Panc1 (cell line): ENCODE measurements around the gene DPM2. TPM values are rescaled to one million over a fixed set of nuclear protein-coding genes. Genes with fewer than 3 reads are reported as not detected.

Experiments
- ATAC-seq: fragments of 200-7000 bp; cut with Tn5 transposase; 2 replicates; pipeline ENCODE4 v1.9.1; 2020; ENCODE audit warnings: mild to moderate bottlenecking, moderate library complexity
- BruUV-seq: library from RNA; stranded (reverse); fragments of 400-500 nt; replicated peaks from 2 replicates; lab custom pipeline; 2021; lab: Mats Ljungman, UMichigan
- CTCF ChIA-PET: fragments of 300-600 bp; sonication (Branson Sonifier 250); formaldehyde crosslinking; loops from one replicate; lab custom pipeline; 2022; ENCODE audit warnings: antibody characterized with exemption; lab: Charles Lee
- POLR2A ChIA-PET: fragments of 300-600 bp; sonication (Branson Sonifier 250); formaldehyde crosslinking; loops from one replicate; lab custom pipeline; 2022; ENCODE audit warnings: antibody characterized with exemption; lab: Charles Lee
- DNase-seq: peaks from one replicate; pipeline ENCODE4 v3.0.0-alpha.2; 2010; ENCODE audit warnings: low read depth, low spot score
- H3K27ac ChIP-seq: 2 replicates; pipeline ENCODE4 v1.5.1; 2011; ENCODE audit warnings: mild to moderate bottlenecking, low read length, inconsistent platforms
- H3K27me3 ChIP-seq: fragments of 200-500 bp; sonication (Bioruptor generic); 2 replicates; pipeline ENCODE4 v1.6.0; 2014; ENCODE audit warnings: low read length, inconsistent platforms; ENCODE audit not compliant: control insufficient read depth, insufficient read depth
- H3K36me3 ChIP-seq: fragments of 200-500 bp; sonication (Bioruptor generic); 2 replicates; pipeline ENCODE4 v1.5.1; 2014; ENCODE audit warnings: inconsistent platforms, mild to moderate bottlenecking, low read length, moderate library complexity; ENCODE audit not compliant: control insufficient read depth, insufficient read depth
- H3K4me1 ChIP-seq: 2 replicates; pipeline ENCODE4 v1.5.1; 2011; ENCODE audit warnings: inconsistent platforms, mild to moderate bottlenecking, low read length, moderate library complexity; ENCODE audit not compliant: control insufficient read depth, insufficient read depth
- H3K4me3 ChIP-seq, 2 experiments: 2 replicates each; pipeline ENCODE4 v1.5.1; 2011 to 2012; ENCODE audit warnings: low read depth in 2 of 2, low read length in 2 of 2, mild to moderate bottlenecking in 2 of 2, inconsistent platforms in 1 of 2, moderate library complexity in 1 of 2
- H3K9me3 ChIP-seq: fragments of 200-500 bp; sonication (Bioruptor generic); 2 replicates; pipeline ENCODE4 v1.5.1; 2014; ENCODE audit warnings: low read depth, mild to moderate bottlenecking, inconsistent platforms, low read length, moderate library complexity; ENCODE audit not compliant: control insufficient read depth, insufficient read depth
- POLR2AphosphoS5 ChIP-seq: IDR thresholded peaks from 2 replicates; pipeline ENCODE4 v1.6.1; 2012; ENCODE audit warnings: mild to moderate bottlenecking, low read depth, low read length, moderate library complexity
- SIN3A ChIP-seq: IDR thresholded peaks from 2 replicates; pipeline ENCODE4 v1.6.1; 2012; ENCODE audit warnings: low read depth, mild to moderate bottlenecking, low read length, moderate library complexity, borderline replicate concordance; ENCODE audit not compliant: insufficient read depth
- TCF7L2 ChIP-seq: IDR thresholded peaks from 2 replicates; pipeline ENCODE4 v1.6.1; 2011; ENCODE audit warnings: mild to moderate bottlenecking, low read depth, low read length, inconsistent platforms
- in situ Hi-C: cut with HindIII; loops from 2 replicates; pipeline ENCODE4 v1.10.0; 2016; ENCODE audit warnings: low sequenced_read_pairs, low pct_unique_long_range_greater_than_20kb
- intact Hi-C: fragments of 100-400 bp; cut with micrococcal nuclease; formaldehyde crosslinking; loops from one replicate; pipeline ENCODE4 v1.10.0; 2022; ENCODE audit not compliant: unreplicated experiment
- total RNA-seq: library from RNA; stranded (reverse); gene quantifications from one replicate; pipeline ENCODE4 v1.2.1, GENCODE V29; 2021; ENCODE audit not compliant: unreplicated experiment
- TF ChIP-seq, protein P1 (sequence below): fragments of 450-650 bp; IDR thresholded peaks from 2 replicates; pipeline ENCODE4 v1.5.1; 2017; ENCODE audit warnings: mild to moderate bottlenecking
- TF ChIP-seq, protein P2 (sequence below), 2 experiments: IDR thresholded peaks; 2 replicates each; pipeline ENCODE4 v1.6.1; 2011 to 2012; ENCODE audit warnings: low read depth in 2 of 2, control low read depth in 1 of 2, low read length in 1 of 2, mild to moderate bottlenecking in 1 of 2, moderate library complexity in 1 of 2; ENCODE audit not compliant: insufficient read depth in 1 of 2

Gene DPM2
- total RNA-seq, 1 experiment from 2014 or later = 58.7 TPM

- peaks cover 36% of the 10 kb centered on the region for H3K4me1 ChIP-seq
- ChIA-PET POLR2A (no interaction called here), CTCF (interaction anchor here (0.7 kb wide), 2 partner anchors 26 to 256 kb away, joined by 3 read pairs; no protein-coding TSS in a partner anchor)
- no peak for DNase-seq
- no peaks in the 10 kb centered on the region for H3K27me3 ChIP-seq
- no peak for ATAC-seq
- in situ Hi-C loops (no loop called here), intact Hi-C loops (no loop called here)
- peak overlapping the region; percentile 81 for H3K27ac ChIP-seq
- H3K4me3 ChIP-seq = peak overlapping the region in 1 of 2 experiments; percentile 31; a peak in 2 of 4 replicates
- no peaks in the 10 kb centered on the region for H3K36me3 ChIP-seq
- BruUV-seq = no TSS peak
- TF ChIP-seq POLR2AphosphoS5 = no peak
- no peak for TF ChIP-seq TCF7L2
- TF ChIP-seq, protein P1, sequence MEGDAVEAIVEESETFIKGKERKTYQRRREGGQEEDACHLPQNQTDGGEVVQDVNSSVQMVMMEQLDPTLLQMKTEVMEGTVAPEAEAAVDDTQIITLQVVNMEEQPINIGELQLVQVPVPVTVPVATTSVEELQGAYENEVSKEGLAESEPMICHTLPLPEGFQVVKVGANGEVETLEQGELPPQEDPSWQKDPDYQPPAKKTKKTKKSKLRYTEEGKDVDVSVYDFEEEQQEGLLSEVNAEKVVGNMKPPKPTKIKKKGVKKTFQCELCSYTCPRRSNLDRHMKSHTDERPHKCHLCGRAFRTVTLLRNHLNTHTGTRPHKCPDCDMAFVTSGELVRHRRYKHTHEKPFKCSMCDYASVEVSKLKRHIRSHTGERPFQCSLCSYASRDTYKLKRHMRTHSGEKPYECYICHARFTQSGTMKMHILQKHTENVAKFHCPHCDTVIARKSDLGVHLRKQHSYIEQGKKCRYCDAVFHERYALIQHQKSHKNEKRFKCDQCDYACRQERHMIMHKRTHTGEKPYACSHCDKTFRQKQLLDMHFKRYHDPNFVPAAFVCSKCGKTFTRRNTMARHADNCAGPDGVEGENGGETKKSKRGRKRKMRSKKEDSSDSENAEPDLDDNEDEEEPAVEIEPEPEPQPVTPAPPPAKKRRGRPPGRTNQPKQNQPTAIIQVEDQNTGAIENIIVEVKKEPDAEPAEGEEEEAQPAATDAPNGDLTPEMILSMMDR = no peak
- TF ChIP-seq SIN3A = no peak
- TF ChIP-seq, protein P2, sequence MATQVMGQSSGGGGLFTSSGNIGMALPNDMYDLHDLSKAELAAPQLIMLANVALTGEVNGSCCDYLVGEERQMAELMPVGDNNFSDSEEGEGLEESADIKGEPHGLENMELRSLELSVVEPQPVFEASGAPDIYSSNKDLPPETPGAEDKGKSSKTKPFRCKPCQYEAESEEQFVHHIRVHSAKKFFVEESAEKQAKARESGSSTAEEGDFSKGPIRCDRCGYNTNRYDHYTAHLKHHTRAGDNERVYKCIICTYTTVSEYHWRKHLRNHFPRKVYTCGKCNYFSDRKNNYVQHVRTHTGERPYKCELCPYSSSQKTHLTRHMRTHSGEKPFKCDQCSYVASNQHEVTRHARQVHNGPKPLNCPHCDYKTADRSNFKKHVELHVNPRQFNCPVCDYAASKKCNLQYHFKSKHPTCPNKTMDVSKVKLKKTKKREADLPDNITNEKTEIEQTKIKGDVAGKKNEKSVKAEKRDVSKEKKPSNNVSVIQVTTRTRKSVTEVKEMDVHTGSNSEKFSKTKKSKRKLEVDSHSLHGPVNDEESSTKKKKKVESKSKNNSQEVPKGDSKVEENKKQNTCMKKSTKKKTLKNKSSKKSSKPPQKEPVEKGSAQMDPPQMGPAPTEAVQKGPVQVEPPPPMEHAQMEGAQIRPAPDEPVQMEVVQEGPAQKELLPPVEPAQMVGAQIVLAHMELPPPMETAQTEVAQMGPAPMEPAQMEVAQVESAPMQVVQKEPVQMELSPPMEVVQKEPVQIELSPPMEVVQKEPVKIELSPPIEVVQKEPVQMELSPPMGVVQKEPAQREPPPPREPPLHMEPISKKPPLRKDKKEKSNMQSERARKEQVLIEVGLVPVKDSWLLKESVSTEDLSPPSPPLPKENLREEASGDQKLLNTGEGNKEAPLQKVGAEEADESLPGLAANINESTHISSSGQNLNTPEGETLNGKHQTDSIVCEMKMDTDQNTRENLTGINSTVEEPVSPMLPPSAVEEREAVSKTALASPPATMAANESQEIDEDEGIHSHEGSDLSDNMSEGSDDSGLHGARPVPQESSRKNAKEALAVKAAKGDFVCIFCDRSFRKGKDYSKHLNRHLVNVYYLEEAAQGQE (IDR thresholded peaks at IDR 0.05; ENCODE audit: insufficient read depth in 1 of 2, low read depth in 2 of 2, low read length in 1 of 2) = no peak
- H3K9me3 ChIP-seq = no peaks in the 10 kb centered on the region
Observed at GRCh38 chr9:127917603-127918002, 20.1 kb downstream of the DPM2 start.

GRCh38 chr9:127916720-127917581 is 20.7 kb downstream of the DPM2 start, which contains the start of gene ST6GALNAC4:
Gene ST6GALNAC4 (minus strand): TSS chr9:127917041. CDS start chr9:127916419, 622 bp downstream.
- in situ Hi-C loops (no loop called here), intact Hi-C loops (no loop called here)
- Histone ChIP-seq H3K27ac (peak within 1 kb of the TSS; percentile 81), H3K4me3 (peak within 1 kb of the TSS; percentile 59 to 80), H3K36me3 (no peaks in the 10 kb centered on the region), H3K9me3 (no peaks in the 10 kb centered on the region), H3K4me1 (peaks cover 36% of the 10 kb centered on the region), H3K27me3 (no peaks in the 10 kb centered on the region)
- no peak for DNase-seq
- ChIA-PET CTCF (interaction anchor here (0.7 kb wide), 1 partner anchor 256 kb away, joined by 3 read pairs; no protein-coding TSS in a partner anchor), POLR2A (interaction anchor here (0.5 to 0.6 kb wide), 3 partner anchors 10 to 108 kb away, joined by 3 to 5 read pairs (median 4); no protein-coding TSS in a partner anchor)
- TF ChIP-seq, protein P2 (IDR thresholded peaks at IDR 0.05; ENCODE audit: insufficient read depth in 1 of 2, low read depth in 2 of 2, low read length in 1 of 2) = no peak
- TF ChIP-seq, protein P1 = no peak
- no peak for TF ChIP-seq TCF7L2
- TF ChIP-seq SIN3A = no peak
- BruUV-seq = no TSS peak
- ATAC-seq = peak; percentile 85
